HG02973 (cell line): Measurements from ENCODE around the gene RDX.
"Not testable (repeated sequence)": the region's sequence is repeated elsewhere in the genome, so short reads cannot be mapped to it uniquely, and the experiment has no call there.

Source experiments
- ATAC-seq: cut with Tn5 transposase; IDR thresholded peaks from one replicate; pipeline ENCODE4 v1.9.1; 2021; ENCODE audit warnings: moderate library complexity; ENCODE audit not compliant: unreplicated experiment

Gene RDX

GRCh38 chr11:110305169-110306018, 9.0 kb upstream of the RDX start:
- ATAC-seq, result no peak

GRCh38 chr11:110303414-110303826, 7.0 kb upstream of the RDX start:
- no peak for ATAC-seq

DNA sequence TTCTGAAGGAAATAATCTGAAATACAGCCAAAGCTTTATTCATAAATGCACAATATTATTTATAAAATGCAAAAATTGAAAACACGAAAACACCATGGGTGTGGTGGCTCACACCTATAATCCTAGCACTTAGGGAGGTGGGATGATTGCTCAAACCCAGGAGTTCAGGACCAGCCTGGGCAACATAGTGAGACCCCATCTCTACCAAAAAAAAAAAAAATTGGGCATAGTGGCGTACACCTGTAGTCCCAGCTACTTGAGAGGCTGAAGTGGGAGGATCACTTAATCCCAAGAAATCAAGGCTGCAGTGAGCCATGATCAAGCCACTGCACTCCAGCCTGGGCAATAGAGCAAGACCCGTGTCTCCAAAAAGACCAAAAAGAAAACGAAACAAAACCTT, 5.2 kb upstream of the RDX start:
- no peak for ATAC-seq

DNA sequence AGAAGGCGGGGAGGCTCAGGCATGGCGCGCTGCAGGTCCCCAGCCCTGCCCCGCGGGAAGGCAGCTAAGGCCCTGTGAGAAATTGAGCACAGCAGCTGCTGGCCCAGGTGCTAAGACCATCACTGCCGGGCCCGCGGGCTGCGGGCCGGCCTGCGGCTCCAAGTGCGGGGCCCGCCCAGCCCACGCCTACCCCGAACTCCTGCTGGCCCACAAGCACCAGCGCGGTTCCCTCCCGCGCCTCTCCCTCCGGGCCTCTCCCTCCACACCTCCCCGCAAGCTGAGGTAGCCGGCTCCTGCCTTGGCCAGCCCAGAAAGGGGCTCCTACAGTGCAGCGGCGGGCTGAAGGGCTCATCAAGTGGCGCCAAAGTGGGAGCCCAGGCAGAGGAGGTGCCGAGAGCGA, 4.6 kb upstream of the RDX start:
- ATAC-seq, result no peak

DNA sequence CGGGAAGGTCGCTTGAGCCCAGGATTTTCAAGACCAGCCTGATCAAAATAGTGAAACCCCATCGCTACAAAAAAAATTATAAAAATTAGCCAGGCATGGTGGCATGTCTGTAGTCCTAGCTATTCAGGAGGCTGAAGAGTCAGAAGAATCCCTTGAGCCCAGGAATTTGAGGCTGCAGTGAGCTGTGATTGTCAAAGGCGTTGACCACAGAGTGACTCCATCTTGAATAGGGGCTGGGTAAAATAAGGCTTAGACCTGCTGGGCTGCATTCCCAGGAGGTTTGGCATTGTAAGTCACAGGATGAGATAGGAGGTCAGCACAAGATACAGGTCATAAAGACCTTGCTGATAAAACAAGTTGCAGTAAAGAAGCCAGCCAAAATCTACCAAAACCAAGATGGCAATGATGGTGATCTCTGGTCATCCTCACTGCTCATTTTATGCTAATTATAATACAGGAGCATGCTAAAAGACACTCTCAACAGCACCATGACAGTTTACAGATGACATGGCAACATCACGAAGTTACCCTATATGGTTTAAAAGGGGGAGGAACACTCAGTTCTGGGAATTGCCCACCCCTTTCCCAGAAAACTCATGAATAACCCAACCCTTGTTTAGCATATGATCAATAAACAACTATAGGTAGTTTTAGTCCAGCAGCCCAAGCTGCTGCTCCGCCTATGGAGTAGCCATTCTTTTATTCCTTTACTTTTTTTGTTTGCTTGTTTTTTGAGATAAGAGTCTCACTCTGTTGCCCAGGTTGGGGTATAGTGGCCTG, 2.8 kb upstream of the RDX start:
- ATAC-seq, result no peak

- no peak for ATAC-seq
Observed at GRCh38 chr11:110298301-110298765, 1.9 kb upstream of the RDX start.

GRCh38 chr11:110297726-110298300, 1.4 kb upstream of the RDX start:
- ATAC-seq, result no peak

- no peak for ATAC-seq
Observed at GRCh38 chr11:110297076-110297725, 787 bp upstream of the RDX start.

- ATAC-seq, result peak; percentile 72
Observed at GRCh38 chr11:110295531-110296225, 736 bp downstream of the RDX start.

DNA sequence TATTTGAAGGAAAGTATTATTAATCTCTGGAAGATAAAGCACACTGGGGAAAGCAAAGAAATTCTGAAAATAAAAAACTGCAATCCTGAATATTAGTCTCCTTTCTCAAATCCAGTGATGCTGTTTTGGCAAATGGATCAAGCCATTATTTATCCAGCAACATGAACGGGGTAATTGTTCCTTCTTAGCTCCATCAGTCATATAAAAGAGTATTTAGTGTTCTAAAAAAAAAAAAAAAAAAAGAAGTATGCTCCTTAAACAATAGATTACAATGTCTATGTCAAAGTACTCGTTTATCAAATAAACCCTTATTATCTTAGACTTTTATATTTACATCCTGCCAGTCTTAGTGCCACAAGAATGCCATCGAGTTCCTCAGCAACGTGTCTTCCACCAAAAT, 1.3 kb downstream of the RDX start:
- no peak for ATAC-seq

GRCh38 chr11:110294509-110294908, 1.9 kb downstream of the RDX start:
- ATAC-seq, result no peak

- ATAC-seq, result no peak
Observed at GRCh38 chr11:110293389-110293788, 3.0 kb downstream of the RDX start.

DNA sequence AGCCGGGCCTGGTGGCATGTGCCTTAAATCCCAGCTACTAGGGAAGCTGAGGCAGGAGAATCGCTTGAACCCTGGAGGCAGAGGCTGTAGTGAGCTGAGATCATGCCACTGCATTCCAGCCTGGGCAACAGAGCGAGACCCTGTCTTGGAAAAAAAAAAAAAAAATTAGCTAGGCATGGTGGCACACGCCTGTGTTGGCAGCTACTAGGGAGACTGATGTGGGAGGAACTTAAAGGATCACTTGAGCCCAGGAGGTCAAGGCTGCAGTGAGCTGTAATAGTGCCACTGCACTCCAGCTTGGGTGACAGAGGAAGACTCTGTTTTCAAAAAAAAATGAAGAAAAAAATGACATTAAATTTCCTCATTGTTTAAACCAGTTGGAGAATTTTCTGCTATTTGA, 4.3 kb downstream of the RDX start:
- not testable (repeated sequence) for ATAC-seq

GRCh38 chr11:110290591-110291334, 5.7 kb downstream of the RDX start:
- ATAC-seq, result no peak

GRCh38 chr11:110289472-110289871, 6.9 kb downstream of the RDX start:
- ATAC-seq, result no peak

DNA sequence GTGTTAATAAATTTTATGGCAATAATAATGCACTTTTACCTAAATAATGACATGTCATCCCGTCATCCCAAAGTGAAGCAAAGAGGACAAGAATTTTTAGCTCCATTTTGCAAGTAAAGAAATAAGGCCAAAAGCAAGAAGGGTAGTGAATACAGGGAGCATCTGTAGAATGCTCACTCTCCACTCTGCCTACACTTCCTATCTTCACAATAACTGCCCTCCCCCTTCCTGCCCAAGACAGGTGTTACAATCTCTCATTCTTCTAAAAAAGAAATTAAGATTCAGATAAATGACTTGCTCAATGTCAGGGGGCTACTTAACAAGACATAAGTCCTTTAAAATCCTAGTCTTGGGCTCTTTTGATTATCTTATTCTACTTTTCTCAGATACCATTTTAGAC, 8.9 kb downstream of the RDX start:
- ATAC-seq, result no peak

GRCh38 chr11:110286298-110287040, 9.9 kb downstream of the RDX start:
- no peak for ATAC-seq

DNA sequence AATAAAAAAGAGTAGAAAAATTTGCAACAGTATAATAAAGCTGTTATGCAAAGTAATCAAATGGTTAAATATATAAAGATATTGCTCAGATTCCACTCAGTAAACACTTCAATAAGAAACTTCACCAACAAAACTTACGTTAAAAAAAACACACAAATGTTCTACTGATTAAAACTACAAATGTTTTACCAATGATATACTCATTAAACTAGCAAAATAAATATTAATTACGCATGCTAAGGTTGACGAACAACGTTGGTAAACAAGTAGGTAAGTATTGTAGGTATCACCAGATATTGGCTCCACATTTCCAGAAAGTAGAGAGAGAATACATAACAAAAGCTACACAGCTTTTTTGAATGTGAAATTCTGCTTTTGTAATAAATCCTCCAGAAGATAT, 12.6 kb downstream of the RDX start:
- no peak for ATAC-seq

DNA sequence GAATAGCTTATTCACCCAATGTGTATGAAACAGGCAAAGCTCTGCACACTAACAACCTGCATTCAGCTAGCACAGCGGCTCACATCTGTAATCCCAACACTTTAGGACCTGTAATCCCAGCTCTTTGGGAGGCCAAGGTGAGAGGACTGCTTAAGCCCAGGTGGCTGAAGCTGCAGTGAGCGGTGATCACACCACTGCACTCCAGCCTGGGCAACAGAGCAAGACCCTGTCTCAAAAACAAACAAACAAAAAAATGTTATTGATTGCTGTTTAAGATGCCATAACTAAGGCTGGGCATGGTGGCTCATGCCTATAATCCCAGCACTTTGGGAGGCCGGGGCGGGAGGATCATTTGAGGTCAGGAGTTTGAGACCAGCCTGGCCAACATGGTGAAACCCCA, 15.8 kb downstream of the RDX start:
- not testable (repeated sequence) for ATAC-seq
